Cardiac septum (tissue), 1 donor: Measurements from ENCODE around the gene BST1. TPM values are rescaled to one million over a fixed set of nuclear protein-coding genes. Genes with fewer than 3 reads are reported as not detected.

Source experiments
- DNase-seq: peaks from one replicate; pipeline ENCODE4 v3.0.0-alpha.2; 2020; ENCODE audit warnings: low spot score
- intact Hi-C: fragments of 100-400 bp; cut with DNase I; formaldehyde crosslinking; loops from one replicate; pipeline ENCODE4 v1.14.0; 2022
- total RNA-seq: library from RNA; stranded (reverse); fragmentation: NEBNext Ultra II Directional; extraction: Animal tissue kit (Norgen Biotek cat#: 25700); gene quantifications from one replicate; pipeline ENCODE4 v1.2.1, GENCODE V29; 2021
- donor health status: DM: no; HTN: no; CAD: no.

BST1 gene
- total RNA-seq, 1 donor from 2014 or later, result 2.5 TPM

- intact Hi-C loops, result no loop called here
- DNase-seq, result no peak
These were observed 28.8 kb upstream of the BST1 start for GRCh38 chr4:15674046-15674445.

DNA sequence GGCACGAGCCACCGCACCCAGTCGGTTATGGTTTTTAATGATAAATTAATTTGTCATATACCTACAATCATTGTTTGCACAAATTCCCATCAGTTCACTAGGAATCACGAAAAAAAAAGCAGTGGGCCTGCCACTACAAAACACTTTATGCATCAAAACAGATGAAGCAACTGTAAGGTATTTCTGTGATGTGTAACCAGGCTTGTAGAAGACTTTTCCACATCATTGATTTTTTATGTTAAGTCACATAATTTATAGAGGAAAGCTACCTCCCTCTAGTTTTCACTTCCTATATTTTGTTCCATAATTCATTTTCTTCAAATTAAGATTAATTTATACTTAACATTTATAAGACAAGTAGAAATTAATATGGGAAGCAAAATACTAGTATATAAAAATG is 27.9 kb upstream of the BST1 start:
- no peak for DNase-seq
- intact Hi-C loops, result no loop called here

DNA sequence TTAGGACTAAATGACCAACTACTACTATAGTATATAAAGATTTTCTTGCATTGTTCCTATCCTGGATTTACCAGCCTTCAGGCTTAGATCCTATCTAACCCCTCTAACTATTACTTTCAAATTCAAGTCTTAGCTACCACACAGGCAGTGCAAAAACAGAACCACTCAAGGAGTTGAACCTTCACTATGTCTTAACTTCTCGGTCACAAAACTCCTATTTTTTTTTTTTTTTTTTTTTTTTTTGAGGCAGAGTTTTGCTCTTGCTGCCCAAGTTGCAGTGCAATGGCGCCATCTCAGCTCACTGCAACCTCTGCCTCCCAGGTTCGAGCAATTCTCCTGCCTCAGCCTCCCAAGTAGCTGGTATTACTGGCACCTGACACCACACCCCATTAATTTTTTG is 27.5 kb upstream of the BST1 start:
- DNase-seq, result no peak
- intact Hi-C loops, result no loop called here

DNA sequence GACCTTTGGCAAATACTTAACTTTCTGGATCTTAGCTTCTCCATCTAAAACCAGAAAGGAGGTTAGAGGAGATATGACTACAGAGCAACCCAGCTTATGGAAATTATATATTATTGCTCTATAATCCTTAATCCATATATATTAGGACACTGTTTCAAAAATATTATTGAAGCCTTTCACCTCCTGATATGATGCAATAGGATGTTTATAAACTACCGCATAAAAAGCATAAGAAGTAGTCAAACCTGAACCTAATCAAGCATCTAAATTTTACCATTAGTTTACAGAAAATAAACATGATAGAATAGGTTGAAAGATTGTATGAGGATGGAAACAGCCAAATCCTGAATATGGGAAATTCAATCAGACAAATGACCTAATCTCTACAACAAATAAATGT is 26.8 kb upstream of the BST1 start:
- no peak for DNase-seq
- intact Hi-C loops, result no loop called here

DNA sequence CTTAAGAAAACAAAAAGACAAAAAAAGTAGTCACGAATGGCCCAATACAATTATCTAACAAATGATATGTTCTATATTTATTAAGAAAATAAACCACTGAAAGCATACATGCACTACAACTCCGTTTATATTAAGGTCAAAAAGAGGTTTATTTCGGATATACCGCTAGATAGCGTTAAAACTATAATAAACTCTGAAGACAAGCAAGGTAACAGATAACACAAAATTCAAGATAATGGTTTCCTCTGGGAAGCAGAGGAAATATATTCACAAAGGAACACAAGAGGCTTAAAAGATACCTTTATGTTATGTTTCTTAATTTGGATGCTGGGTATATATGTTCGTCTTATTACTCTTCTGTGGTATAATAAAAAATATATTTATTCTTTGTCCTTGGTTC is 26.0 kb upstream of the BST1 start:
- intact Hi-C loops, result no loop called here
- no peak for DNase-seq

DNA sequence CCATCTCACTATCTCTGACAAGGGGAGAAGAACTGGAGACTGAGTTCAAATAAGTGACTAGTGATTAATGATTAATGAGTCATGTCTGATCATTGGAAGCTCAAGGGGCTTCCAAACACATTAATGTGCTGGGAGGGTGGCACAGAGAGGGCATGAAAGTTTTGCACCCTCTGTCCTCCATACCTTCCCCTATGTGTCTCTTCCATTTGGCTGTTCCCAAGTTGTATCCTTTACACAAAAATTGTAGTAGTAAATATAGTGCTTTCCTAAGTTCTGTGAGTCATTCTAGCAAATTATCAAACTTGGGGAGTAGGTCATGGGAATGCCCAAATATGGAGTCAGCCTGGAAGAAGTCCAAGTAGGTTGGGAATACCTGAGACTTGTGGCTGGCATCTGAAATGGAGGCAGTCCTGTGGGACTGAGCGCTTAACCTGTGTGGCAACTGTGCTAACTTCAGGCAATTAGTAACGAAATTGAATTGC is 25.3 kb upstream of the BST1 start:
- no peak for DNase-seq
- intact Hi-C loops, result no loop called here

- no peak for DNase-seq
- intact Hi-C loops, result loop anchor here (1.0 kb wide), 1 partner anchor 26 kb away; the partner anchor contains the start of gene FBXL5
These were observed 21.8 kb upstream of the BST1 start for GRCh38 chr4:15681067-15681371.

DNA sequence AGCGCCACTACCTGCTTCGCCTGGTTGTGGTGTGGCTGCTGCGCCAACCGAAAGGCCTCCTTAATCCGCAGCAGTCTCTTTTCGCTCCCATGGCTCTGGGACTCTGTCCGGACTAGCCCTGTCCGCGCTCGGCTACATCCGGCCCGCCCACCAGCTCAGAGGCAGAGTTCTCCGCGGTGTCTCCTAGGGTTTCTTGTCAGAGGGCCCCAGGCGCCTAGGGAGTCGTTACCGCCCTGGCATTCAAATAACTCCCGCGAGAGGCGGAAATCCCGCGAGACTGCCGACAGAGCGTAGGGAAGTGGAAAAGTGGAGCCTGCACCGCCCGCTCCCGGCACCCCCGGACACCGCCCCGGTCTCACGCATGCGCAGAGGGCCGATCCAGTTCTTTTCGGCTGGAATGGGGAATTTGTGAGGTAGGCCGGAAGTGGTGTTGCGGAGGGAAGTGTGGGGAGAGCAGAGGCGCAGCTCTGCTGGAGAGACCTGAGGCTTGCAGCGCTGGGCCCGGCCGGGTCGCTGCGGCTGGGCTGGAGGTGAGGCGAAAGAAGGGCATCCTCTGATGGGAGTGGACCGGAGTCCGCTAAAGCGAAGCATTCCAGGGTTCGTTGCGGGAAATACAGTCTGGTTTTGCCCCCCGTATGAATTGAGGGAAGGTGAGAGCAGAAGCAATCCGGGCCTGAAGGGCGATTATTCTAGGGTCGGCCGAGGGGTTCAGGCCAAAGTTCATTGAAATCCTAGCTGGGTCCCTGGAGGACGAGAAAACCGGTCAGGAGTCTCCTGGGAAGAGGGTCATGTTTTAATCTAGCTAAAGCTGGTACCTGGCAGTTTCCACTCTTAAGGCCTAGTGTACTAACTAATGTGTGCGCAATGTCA is 21.3 kb upstream of the BST1 start, which contains the start of gene FAM200B:
FAM200B (plus strand) TSS at position 456 of the 870 bp plus-strand sequence. CDS start 5,151 bp downstream, outside the sequence.
- intact Hi-C loops, result loop anchor here (1.0 kb wide), 1 partner anchor 26 kb away; the partner anchor contains the start of gene FBXL5
- peak; percentile 100 for DNase-seq

- DNase-seq, result no peak
- intact Hi-C loops, result no loop called here
These were observed 20.4 kb upstream of the BST1 start for GRCh38 chr4:15682242-15683142.

DNA sequence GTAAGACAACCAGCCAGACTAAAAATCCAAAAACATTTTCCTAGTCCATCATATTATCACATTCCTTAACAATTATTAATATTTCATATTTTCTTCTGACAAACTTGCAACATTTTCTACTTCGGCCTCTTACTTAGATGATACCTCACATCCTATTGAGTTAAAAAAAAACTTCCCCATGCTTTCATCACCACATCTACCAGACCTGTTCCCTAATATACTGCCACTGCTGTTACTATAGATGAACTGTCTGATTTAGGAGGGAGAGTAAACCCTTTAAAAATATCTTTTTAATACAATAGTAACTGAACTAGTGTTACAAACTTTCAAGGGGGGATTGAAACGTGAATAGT is 19.7 kb upstream of the BST1 start:
- intact Hi-C loops, result no loop called here
- DNase-seq, result no peak

DNA sequence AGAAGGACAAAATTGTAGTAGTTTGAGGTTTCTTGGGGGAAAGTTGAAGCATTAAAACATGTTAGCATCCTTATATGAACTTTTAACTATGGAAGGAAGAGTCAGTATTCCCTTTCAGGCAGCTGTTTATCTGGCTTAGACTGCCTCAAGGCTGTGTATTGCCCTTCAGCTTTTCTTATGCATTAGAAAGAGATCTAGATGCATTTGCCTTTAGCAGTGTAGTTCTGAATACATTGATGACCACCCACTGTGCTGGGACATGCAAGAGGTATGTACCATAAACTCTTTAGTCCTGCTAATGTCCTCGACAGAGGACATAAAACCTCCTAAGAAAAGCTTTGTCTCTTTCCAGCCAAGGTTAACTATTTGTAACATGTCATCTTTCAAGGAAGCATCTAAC is 18.4 kb upstream of the BST1 start:
- intact Hi-C loops, result no loop called here

GRCh38 chr4:15688051-15688450 is 14.8 kb upstream of the BST1 start:
- intact Hi-C loops, result no loop called here
- DNase-seq, result no peak

More for the DNA sequence above, 18.4 kb upstream of the BST1 start:
- no peak for DNase-seq

GRCh38 chr4:15689540-15689939 is 13.3 kb upstream of the BST1 start:
- intact Hi-C loops, result no loop called here

DNA sequence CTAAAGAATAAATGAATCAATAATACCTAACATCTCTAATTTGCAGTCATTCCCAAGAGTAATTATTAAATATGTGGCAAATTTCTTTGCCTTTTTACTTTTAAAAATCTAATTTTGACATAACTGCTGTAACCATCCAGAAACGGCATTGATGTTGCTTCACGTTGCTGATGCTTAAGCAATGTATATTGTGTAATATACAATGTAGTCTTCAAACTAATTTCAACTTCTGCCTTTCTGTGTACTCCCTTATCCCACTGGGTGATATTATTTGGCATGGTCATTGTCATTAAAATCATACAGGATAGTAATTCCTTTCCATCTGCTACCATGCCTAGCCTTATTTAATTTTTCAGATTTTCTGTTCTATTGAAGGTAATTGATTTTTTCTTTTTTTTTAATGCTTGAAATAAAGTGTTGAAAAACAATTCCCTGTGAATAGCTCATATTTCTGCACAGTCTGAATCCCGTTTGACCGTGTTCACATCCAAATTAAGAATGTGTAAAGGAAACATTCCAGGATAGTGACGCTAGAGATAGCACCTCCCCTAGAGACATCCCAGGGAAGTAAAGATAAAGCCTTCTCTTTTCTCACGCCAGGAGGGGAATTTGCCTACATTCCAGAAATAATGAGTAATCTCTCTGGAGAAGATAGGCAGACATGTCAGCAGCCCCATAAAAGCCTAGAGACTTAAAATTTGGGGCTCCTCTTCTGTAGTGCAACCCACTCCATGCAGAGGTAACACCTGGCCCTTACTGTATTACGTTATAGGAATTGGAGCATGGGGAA is 12.7 kb upstream of the BST1 start:
- intact Hi-C loops, result no loop called here
- no peak for DNase-seq

More at GRCh38 chr4:15689540-15689939, 13.3 kb upstream of the BST1 start:
- no peak for DNase-seq

GRCh38 chr4:15691346-15692135 is 11.3 kb upstream of the BST1 start:
- DNase-seq, result no peak
- intact Hi-C loops, result no loop called here

DNA sequence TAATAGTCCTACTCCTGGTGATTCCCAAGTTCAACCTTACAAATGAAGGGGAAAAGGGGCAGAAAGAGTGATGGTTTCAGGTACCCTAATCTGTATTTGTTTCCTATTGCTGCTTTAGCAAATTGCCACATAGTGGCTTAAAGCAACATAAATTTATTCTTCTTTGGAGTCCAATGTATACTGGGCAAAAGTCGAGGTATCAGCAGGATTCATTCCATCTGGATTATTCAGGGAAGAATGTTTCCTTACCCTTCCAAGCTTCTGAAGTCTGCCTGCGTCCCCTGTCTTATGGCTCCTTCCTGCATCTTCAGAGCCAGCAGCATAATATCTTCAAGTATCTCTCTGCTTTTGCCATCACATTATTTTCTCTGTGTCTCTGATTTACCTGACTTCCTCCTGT is 10.3 kb upstream of the BST1 start:
- DNase-seq, result no peak
- intact Hi-C loops, result no loop called here

GRCh38 chr4:15694431-15694830 is 8.4 kb upstream of the BST1 start:
- no peak for DNase-seq
- intact Hi-C loops, result no loop called here

- intact Hi-C loops, result no loop called here
- no peak for DNase-seq
These were observed 7.6 kb upstream of the BST1 start for GRCh38 chr4:15695240-15695699.

DNA sequence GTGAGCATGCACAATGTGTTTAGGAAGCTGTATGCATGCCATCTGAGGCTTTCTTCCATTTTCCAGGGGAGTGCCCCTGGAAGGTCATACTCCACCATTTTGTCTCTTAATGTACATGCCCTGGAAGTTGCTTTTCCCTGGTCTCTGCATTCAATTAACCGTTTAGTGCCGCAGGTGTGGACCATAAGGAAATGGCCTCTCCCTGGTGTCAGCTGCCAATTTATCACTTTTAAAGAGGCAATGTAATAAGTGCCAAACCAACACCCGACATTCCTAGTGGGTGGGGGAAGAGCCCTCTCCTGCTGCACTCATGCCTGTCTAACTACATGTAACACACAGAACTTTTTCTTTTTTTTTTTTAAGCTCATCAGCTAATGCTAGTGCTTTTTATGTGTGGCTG is 7.1 kb upstream of the BST1 start:
- DNase-seq, result no peak

More for the DNA sequence above, 7.1 kb upstream of the BST1 start:
- intact Hi-C loops, result no loop called here
